C4-2B (cell line): ENCODE data around the gene IGLL5.

Experiments
- CTCF ChIP-seq: fragments of 450-650 bp; conservative IDR thresholded peaks from 2 replicates; pipeline ENCODE4 v1.5.1; 2017; ENCODE audit warnings: mild to moderate bottlenecking
- ZFX ChIP-seq: fragments of 450-650 bp; IDR thresholded peaks from 2 replicates; pipeline ENCODE4 v1.6.1; 2017

- TF ChIP-seq CTCF (no peak), ZFX (no peak)
Observed at GRCh38 chr22:22921575-22921974, 34.0 kb downstream of the IGLL5 start.
